Osteoblast (primary cell): ENCODE measurements around the gene PDE10A. TPM values are rescaled to one million over a fixed set of nuclear protein-coding genes. Genes with fewer than 3 reads are reported as not detected.

Experiments used
- DNase-seq: peaks from one replicate; pipeline ENCODE4 v3.0.0; 2011; ENCODE audit warnings: low spot score, mixed read lengths; ENCODE audit not compliant: insufficient read length; ENCODE audit errors: missing footprints
- H2AFZ ChIP-seq: 2 replicates; pipeline ENCODE4 v1.6.0; 2011; ENCODE audit warnings: mild to moderate bottlenecking, low read length
- H3K27ac ChIP-seq: 2 replicates; pipeline ENCODE4 v1.5.1; 2011; ENCODE audit warnings: mild to moderate bottlenecking, low read depth, low read length, moderate library complexity
- H3K27me3 ChIP-seq: 2 replicates; pipeline ENCODE4 v1.6.0; 2012; ENCODE audit warnings: mild to moderate bottlenecking, control low read depth, inconsistent platforms, low read length, moderate library complexity; ENCODE audit not compliant: insufficient read depth
- H3K36me3 ChIP-seq: 2 replicates; pipeline ENCODE4 v1.5.1; 2011; ENCODE audit warnings: mild to moderate bottlenecking, low read length, control low read depth, moderate library complexity; ENCODE audit not compliant: insufficient read depth
- H3K4me1 ChIP-seq: 2 replicates; pipeline ENCODE4 v1.5.1; 2011; ENCODE audit warnings: mild to moderate bottlenecking, low read length, control low read depth, moderate library complexity; ENCODE audit not compliant: insufficient read depth
- H3K4me2 ChIP-seq: 2 replicates; pipeline ENCODE4 v1.6.0; 2011; ENCODE audit warnings: mild to moderate bottlenecking, low read length; ENCODE audit not compliant: insufficient read depth
- H3K4me3 ChIP-seq: fragments of 200-600 bp; sonication (generic); 3 replicates; pipeline ENCODE4 v1.5.1; 2012; ENCODE audit warnings: mild to moderate bottlenecking, low read length, inconsistent platforms; ENCODE audit not compliant: insufficient read depth
- H3K79me2 ChIP-seq: 2 replicates; pipeline ENCODE4 v1.6.0; 2012; ENCODE audit warnings: mild to moderate bottlenecking, low read length, control low read depth, inconsistent platforms; ENCODE audit not compliant: insufficient read depth
- H3K9me3 ChIP-seq: 2 replicates; pipeline ENCODE4 v1.5.1; 2011; ENCODE audit warnings: low read depth, low read length, control low read depth
- H4K20me1 ChIP-seq: 2 replicates; pipeline ENCODE4 v1.6.0; 2012; ENCODE audit warnings: mild to moderate bottlenecking, low read length, control low read depth; ENCODE audit not compliant: insufficient read depth
- CTCF ChIP-seq: IDR thresholded peaks from 2 replicates; pipeline ENCODE4 v1.5.1; 2011; ENCODE audit warnings: mild to moderate bottlenecking, low read depth, low read length, moderate library complexity; ENCODE audit errors: extremely low read depth
- total RNA-seq: library from RNA; depleted of rRNA; stranded (reverse); fragments of >200 nt; gene quantifications from 2 replicates; pipeline ENCODE4 v1.2.3, GENCODE V29; 2012

The PDE10A gene
- total RNA-seq, 1 donor, result 3.3 TPM

- Histone ChIP-seq H3K9me3 (no peaks in the 10 kb centered on the region), H3K27me3 (no peaks in the 10 kb centered on the region), H3K4me1 (no peaks in the 10 kb centered on the region), H2AFZ (no peak overlapping the region), H3K79me2 (no peaks in the 10 kb centered on the region), H3K27ac (no peak overlapping the region), H4K20me1 (no peaks in the 10 kb centered on the region), H3K4me2 (no peak overlapping the region), H3K36me3 (no peaks in the 10 kb centered on the region), H3K4me3 (no peak overlapping the region)
- TF ChIP-seq CTCF, result no peak
- DNase-seq, result no peak
Measured at GRCh38 chr6:165443462-165443861, 219.6 kb downstream of the PDE10A start.

- Histone ChIP-seq H3K4me1 (no peaks in the 10 kb centered on the region), H3K4me2 (no peak overlapping the region), H3K79me2 (no peaks in the 10 kb centered on the region), H3K36me3 (no peaks in the 10 kb centered on the region), H2AFZ (no peak overlapping the region), H3K27me3 (no peaks in the 10 kb centered on the region), H3K4me3 (no peak overlapping the region), H3K27ac (no peak overlapping the region), H4K20me1 (no peaks in the 10 kb centered on the region), H3K9me3 (no peaks in the 10 kb centered on the region)
- TF ChIP-seq CTCF, result no peak
- DNase-seq, result no peak
Measured at GRCh38 chr6:165441181-165441580, 221.9 kb downstream of the PDE10A start.

DNA sequence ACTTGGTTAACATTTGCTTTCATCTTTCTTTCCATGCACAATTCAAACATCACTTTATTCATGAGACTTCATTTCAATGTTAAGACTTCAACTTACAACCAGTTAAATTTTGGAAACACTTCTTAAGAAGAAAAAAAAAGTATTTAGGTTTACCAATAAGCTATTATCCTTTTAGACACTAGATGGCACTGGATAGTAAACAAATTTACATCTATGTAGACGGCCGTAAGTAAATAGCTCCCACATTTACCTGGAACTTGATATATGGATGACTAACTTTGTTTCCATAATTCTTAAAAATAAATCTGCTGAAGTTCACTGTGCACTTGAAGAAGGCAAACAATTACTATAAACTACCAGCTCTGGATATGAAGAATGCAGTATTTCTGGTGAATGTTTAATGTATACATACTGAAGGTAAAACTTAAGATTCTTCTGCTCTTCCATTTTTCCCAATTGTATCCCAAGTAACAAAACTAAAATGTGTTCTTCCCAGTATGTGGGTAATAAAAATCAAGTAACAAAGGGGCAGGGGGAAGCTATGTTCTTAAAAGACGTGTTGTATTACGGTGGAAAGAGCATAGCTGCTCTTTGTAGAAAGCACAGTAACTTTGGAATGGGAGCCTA is 223.0 kb downstream of the PDE10A start:
- H3K79me2 ChIP-seq, result no peaks in the 10 kb centered on the region
- H3K4me1 ChIP-seq, result no peaks in the 10 kb centered on the region
- H3K4me2 ChIP-seq, result no peak overlapping the region
- peak; percentile 41 for DNase-seq
- H3K4me3 ChIP-seq, result no peak overlapping the region
- H3K27me3 ChIP-seq, result no peaks in the 10 kb centered on the region
- H3K27ac ChIP-seq, result no peak overlapping the region
- H2AFZ ChIP-seq, result no peak overlapping the region
- H3K36me3 ChIP-seq, result no peaks in the 10 kb centered on the region
- H3K9me3 ChIP-seq, result no peaks in the 10 kb centered on the region
- H4K20me1 ChIP-seq, result no peaks in the 10 kb centered on the region
- TF ChIP-seq CTCF, result peak; percentile 57

- Histone ChIP-seq H3K4me3 (no peak overlapping the region), H3K27me3 (no peaks in the 10 kb centered on the region), H2AFZ (no peak overlapping the region), H4K20me1 (no peaks in the 10 kb centered on the region), H3K4me1 (no peaks in the 10 kb centered on the region), H3K79me2 (no peaks in the 10 kb centered on the region), H3K36me3 (no peaks in the 10 kb centered on the region), H3K9me3 (peaks cover 3% of the 10 kb centered on the region), H3K27ac (no peak overlapping the region), H3K4me2 (no peak overlapping the region)
- TF ChIP-seq CTCF, result no peak
- DNase-seq, result no peak
Measured at GRCh38 chr6:165426892-165427291, 236.1 kb downstream of the PDE10A start.
